ENCODE results near the gene SIPA1L3.

The SIPA1L3 gene

DNA sequence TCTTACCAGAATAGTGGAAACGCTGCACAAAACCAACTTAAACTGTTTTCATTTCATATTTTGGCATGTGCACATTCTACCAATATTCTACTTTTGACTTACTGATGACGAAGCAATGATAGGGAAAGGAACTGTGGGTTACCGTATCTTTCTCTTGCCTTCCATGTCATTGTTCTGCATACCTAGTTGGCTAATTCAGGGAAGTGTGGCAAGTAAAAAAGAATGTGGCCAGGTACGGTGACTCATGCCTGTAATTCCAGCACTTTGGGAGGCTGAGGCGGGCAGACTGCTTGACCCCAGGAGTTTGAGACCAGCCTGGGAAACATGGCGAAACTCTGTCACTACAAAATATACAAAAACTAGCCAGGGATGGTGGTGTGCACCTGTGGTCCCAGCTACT lies 108.2 kb downstream of the SIPA1L3 start:
- DNase-seq (ENCODE audit: extremely low read depth, low read depth) = no peak
- no peak for TF ChIP-seq CTCF (IDR thresholded peaks at IDR 0.05; ENCODE audit: low read depth, low read length, missing control alignments)
- H3K4me3 ChIP-seq (replicated peaks; ENCODE audit: low read depth, low read length) = no peak overlapping the region

- no peak for DNase-seq (ENCODE audit: extremely low read depth, low read depth)
- no peak overlapping the region for H3K4me3 ChIP-seq (replicated peaks; ENCODE audit: low read depth, low read length)
- no peak for TF ChIP-seq CTCF (IDR thresholded peaks at IDR 0.05; ENCODE audit: low read depth, low read length, missing control alignments)
Measured at GRCh38 chr19:38015761-38016160, 108.8 kb downstream of the SIPA1L3 start.

- H3K4me3 ChIP-seq (replicated peaks; ENCODE audit: low read depth, low read length) = no peak overlapping the region
- TF ChIP-seq CTCF (IDR thresholded peaks at IDR 0.05; ENCODE audit: low read depth, low read length, missing control alignments) = no peak
- DNase-seq (ENCODE audit: extremely low read depth, low read depth) = no peak
Measured at GRCh38 chr19:38017401-38018151, 110.6 kb downstream of the SIPA1L3 start.

GRCh38 chr19:38018694-38019395 lies 111.8 kb downstream of the SIPA1L3 start:
- H3K4me3 ChIP-seq (replicated peaks; ENCODE audit: low read depth, low read length) = no peak overlapping the region
- TF ChIP-seq CTCF (IDR thresholded peaks at IDR 0.05; ENCODE audit: low read depth, low read length, missing control alignments) = no peak
- no peak for DNase-seq (ENCODE audit: extremely low read depth, low read depth)

DNA sequence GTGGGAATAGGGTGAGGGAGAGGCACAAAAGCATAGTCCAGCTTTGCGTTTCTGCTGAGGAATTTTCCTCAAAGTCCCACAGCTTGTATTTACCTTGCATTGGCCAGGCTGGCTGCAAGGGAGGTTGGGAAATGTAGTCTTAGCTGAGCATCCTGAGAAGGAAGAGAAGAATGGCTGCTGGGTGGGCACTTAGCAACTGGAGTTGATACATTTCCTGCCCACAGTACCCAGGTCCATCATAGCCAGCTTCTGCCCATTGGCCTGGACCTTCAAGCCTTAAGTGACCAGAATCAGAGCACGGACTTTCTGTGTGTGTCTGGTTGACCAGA lies 112.4 kb downstream of the SIPA1L3 start:
- DNase-seq (ENCODE audit: extremely low read depth, low read depth) = no peak
- TF ChIP-seq CTCF (IDR thresholded peaks at IDR 0.05; ENCODE audit: low read depth, low read length, missing control alignments) = no peak
- no peak overlapping the region for H3K4me3 ChIP-seq (replicated peaks; ENCODE audit: low read depth, low read length)

DNA sequence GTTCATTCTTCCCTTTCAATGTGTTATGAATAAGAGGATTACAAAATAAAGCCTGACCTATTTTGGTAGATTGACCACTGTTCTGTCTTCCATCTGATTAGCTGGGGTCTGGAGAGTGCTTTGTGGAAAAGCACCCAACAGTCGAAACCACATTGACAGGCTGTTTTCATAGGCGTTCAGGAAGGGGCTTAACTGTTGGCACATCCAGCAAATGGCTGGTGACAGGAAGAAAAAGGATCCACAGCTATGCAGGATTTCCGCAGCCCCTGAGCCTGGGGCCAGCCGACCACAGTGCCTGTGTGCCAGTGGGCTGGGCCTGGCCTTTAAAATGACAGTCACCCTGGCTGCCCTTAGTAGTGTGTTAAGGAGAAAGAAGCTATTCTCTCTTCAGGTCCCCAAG lies 113.3 kb downstream of the SIPA1L3 start:
- no peak for DNase-seq (ENCODE audit: extremely low read depth, low read depth)
- TF ChIP-seq CTCF (IDR thresholded peaks at IDR 0.05; ENCODE audit: low read depth, low read length, missing control alignments) = no peak
- no peak overlapping the region for H3K4me3 ChIP-seq (replicated peaks; ENCODE audit: low read depth, low read length)

Measured in HFF-Myc (cell line).